ENCODE measurements around the gene DNAH9.
"Not testable (repeated sequence)": the region's sequence is repeated elsewhere in the genome, so short reads cannot be mapped to it uniquely, and the experiment has no call there.

Gene DNAH9

GRCh38 chr17:11949571-11949970 is 351.3 kb downstream of the DNAH9 start:
- in situ Hi-C loops (cut with MboI; ENCODE audit: low sequenced_read_pairs), result not testable (repeated sequence)

- in situ Hi-C loops (cut with MboI; ENCODE audit: low sequenced_read_pairs), result no loop called here
These were observed 352.7 kb downstream of the DNAH9 start for GRCh38 chr17:11950771-11951519.

- in situ Hi-C loops (cut with MboI; ENCODE audit: low sequenced_read_pairs), result no loop called here
These were observed 354.3 kb downstream of the DNAH9 start for GRCh38 chr17:11952610-11953009.

GRCh38 chr17:11953924-11954323 is 355.7 kb downstream of the DNAH9 start:
- in situ Hi-C loops (cut with MboI; ENCODE audit: low sequenced_read_pairs), result no loop called here

- in situ Hi-C loops (cut with MboI; ENCODE audit: low sequenced_read_pairs), result no loop called here
These were observed 356.7 kb downstream of the DNAH9 start for GRCh38 chr17:11954936-11955335.

GRCh38 chr17:11969565-11969964 is 371.3 kb downstream of the DNAH9 start:
- in situ Hi-C loops (cut with MboI; ENCODE audit: low sequenced_read_pairs), result no loop called here

GRCh38 chr17:11972741-11973140 is 374.5 kb downstream of the DNAH9 start:
- in situ Hi-C loops (cut with MboI; ENCODE audit: low sequenced_read_pairs), result not testable (repeated sequence)

GRCh38 chr17:11979795-11980194 is 381.5 kb downstream of the DNAH9 start:
- in situ Hi-C loops (cut with MboI; ENCODE audit: low sequenced_read_pairs), result no loop called here

GRCh38 chr17:11980813-11981212 is 382.5 kb downstream of the DNAH9 start:
- in situ Hi-C loops (cut with MboI; ENCODE audit: low sequenced_read_pairs), result no loop called here

GRCh38 chr17:11981862-11982261 is 383.6 kb downstream of the DNAH9 start:
- in situ Hi-C loops (cut with MboI; ENCODE audit: low sequenced_read_pairs), result no loop called here

- in situ Hi-C loops (cut with MboI; ENCODE audit: low sequenced_read_pairs), result no loop called here
These were observed 388.1 kb downstream of the DNAH9 start for GRCh38 chr17:11986179-11986941.

GRCh38 chr17:11986942-11987329 is 388.7 kb downstream of the DNAH9 start:
- in situ Hi-C loops (cut with MboI; ENCODE audit: low sequenced_read_pairs), result no loop called here

- in situ Hi-C loops (cut with MboI; ENCODE audit: low sequenced_read_pairs), result no loop called here
These were observed 392.2 kb downstream of the DNAH9 start for GRCh38 chr17:11990363-11990983.

GRCh38 chr17:11991461-11991860 is 393.2 kb downstream of the DNAH9 start:
- in situ Hi-C loops (cut with MboI; ENCODE audit: low sequenced_read_pairs), result no loop called here

GRCh38 chr17:11996722-11997146 is 398.5 kb downstream of the DNAH9 start:
- in situ Hi-C loops (cut with MboI; ENCODE audit: low sequenced_read_pairs), result no loop called here

- in situ Hi-C loops (cut with MboI; ENCODE audit: low sequenced_read_pairs), result no loop called here
These were observed 399.1 kb downstream of the DNAH9 start, which contains the start of gene ZNF18 for GRCh38 chr17:11997147-11997971. Gene ZNF18, minus strand, starts transcription at chr17:11997475. Its CDS starts 4,646 bp downstream, at chr17:11992829.

GRCh38 chr17:11997972-11998233 is 399.6 kb downstream of the DNAH9 start:
- in situ Hi-C loops (cut with MboI; ENCODE audit: low sequenced_read_pairs), result no loop called here

- in situ Hi-C loops (cut with MboI; ENCODE audit: low sequenced_read_pairs), result no loop called here
These were observed 401.4 kb downstream of the DNAH9 start for GRCh38 chr17:11999696-12000095.

- in situ Hi-C loops (cut with MboI; ENCODE audit: low sequenced_read_pairs), result no loop called here
These were observed 409.2 kb downstream of the DNAH9 start for GRCh38 chr17:12007466-12007865.
